Fibroblast of villous mesenchyme (primary cell): ENCODE data around the gene POLR2H. TPM values are rescaled to one million over a fixed set of nuclear protein-coding genes. Genes with fewer than 3 reads are reported as not detected.

Experiments used
- DNase-seq: peaks from one replicate; pipeline ENCODE4 v3.0.0-alpha.2; 2010; ENCODE audit warnings: low read depth
- H3K4me3 ChIP-seq: 2 replicates; pipeline ENCODE4 v1.5.1; 2011; ENCODE audit warnings: low read depth, mild to moderate bottlenecking, low read length
- CTCF ChIP-seq: IDR thresholded peaks from 2 replicates; pipeline ENCODE4 v1.5.1; 2012; ENCODE audit warnings: low read depth, mild to moderate bottlenecking, low read length; ENCODE audit not compliant: insufficient read depth
- total RNA-seq: library from RNA; depleted of rRNA; stranded (reverse); fragments of >200 nt; gene quantifications from 2 replicates; pipeline ENCODE4 v1.2.3, GENCODE V29; 2012

POLR2H gene
- total RNA-seq, 1 donor, result 61.3 TPM

DNA sequence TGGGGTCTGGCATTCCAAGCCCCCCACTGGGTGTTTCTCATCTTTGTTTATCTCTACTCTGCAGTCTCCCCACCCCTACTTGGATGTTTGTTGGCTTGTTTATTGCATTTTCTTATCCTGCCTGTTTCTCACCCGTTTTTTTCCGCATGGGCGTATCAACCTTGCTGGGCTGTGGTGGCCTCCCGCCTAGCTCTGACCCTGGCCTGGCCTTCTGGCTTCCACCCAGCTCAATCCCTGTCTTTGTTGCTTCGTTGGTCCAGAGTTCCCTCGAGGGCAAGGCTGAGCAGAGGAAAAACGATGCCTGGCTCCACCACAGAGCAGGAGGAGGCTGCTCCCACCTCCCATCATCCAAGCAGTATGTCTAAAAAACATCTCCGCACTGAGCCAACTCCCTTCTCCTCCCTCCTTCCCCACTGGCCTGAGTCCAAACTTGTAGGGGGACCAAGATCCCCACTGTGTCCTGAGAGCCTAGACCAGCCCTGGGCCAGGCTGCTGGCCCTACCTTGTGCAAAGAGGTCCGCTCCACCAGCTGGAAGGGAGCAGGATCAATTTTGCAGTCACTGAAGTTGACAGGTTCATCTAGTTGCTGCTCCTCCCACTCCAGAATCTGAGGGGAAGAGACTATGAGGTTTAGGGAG lies 9.9 kb upstream of the POLR2H start:
- no peak for TF ChIP-seq CTCF
- H3K4me3 ChIP-seq, result no peak overlapping the region
- no peak for DNase-seq

DNA sequence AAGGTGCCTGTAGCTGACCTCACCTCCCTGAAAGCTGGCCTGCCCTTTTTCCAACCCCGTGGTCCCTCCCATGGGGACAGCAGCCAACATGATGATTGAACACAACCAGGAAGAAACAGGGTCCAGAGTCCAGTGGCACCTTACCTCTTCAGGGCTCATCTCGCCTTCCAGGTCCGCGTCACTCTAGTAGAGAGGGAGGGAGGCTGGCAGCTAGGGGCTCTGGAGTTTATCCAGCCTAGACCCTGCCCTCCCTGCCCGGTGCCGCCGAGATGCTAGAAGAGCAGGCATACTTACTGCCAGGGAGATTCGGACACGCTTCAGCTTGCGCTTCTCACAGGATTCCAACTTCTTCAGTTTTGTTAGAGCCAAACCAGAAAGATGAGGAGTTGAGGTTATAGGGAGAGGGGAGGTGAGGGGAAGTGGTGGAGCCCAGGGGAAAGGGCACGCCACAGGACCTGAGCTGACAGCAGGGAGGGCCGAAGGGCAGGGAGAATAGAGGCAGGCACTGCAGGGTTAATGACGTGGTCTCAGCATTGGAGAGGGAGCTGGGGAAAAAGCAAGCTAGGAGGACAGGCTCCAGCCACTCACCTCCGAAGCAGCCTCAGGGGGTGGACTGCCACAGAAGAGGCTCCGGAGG lies 9.2 kb upstream of the POLR2H start:
- H3K4me3 ChIP-seq, result no peak overlapping the region
- TF ChIP-seq CTCF, result no peak
- DNase-seq, result no peak

- no peak overlapping the region for H3K4me3 ChIP-seq
- TF ChIP-seq CTCF, result no peak
- DNase-seq, result no peak
Observed at GRCh38 chr3:184352897-184353545, 8.5 kb upstream of the POLR2H start.

GRCh38 chr3:184353546-184353941 lies 8.0 kb upstream of the POLR2H start:
- no peak overlapping the region for H3K4me3 ChIP-seq
- TF ChIP-seq CTCF, result no peak
- DNase-seq, result no peak

DNA sequence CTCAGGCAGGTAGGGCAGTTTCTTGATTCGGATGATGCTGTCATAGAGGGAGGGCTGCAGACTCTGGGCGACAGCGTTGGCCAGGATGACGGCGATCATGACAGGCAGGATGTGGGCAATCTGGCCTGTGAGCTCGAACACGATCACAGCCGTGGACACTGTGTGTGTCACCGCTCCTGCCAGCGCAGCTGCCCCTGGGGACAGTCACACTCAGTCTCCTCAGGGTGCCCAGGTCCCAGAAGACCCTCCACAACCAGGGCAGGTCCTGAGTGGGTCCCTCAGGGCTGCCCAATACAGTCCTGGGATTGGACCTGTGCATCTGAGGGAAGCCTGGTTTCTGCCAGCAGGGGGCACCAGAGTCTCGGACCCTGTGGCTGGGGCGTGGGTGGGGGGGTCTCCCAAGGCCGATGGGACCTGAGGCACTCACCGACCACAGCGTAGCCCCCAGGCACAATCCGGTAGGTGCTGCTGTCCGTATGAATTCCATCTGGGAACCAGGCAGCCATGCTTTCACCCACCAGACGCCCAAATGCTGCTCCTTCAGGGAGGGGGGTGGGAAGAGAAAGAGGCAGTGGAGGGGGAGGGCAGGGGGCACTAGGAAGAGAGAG lies 7.3 kb upstream of the POLR2H start:
- DNase-seq, result no peak
- peak; percentile 74 for TF ChIP-seq CTCF
- H3K4me3 ChIP-seq, result no peak overlapping the region

DNA sequence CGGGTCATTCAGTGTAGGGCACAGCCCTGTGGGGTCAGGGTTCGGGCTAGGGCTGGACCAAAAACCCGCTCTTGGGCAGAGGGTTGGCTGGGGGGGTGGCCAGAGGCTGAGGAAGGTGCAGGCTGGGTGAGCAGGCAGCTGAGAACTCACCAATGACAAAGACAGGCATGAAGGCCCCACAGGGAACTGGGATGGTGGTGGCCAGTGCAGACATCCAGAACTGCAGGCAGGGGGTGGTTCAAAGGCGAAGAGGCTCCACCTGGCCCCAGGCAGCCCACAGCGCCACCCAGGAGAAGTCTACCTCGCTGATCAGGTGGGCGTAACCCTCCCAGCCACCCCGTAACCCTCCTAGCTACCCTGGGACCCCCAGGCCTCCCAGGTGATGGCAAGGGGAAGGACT lies 6.8 kb upstream of the POLR2H start:
- TF ChIP-seq CTCF, result no peak
- DNase-seq, result no peak

More for the DNA sequence above, 6.8 kb upstream of the POLR2H start:
- H3K4me3 ChIP-seq, result no peak overlapping the region
